Endometrial microvascular endothelial cells (primary cell): ENCODE results near the gene ELP2. TPM values are rescaled to one million over a fixed set of nuclear protein-coding genes. Genes with fewer than 3 reads are reported as not detected.

ENCODE experiments used
- in situ Hi-C: cut with HindIII; loops from 2 replicates; pipeline ENCODE4 v1.10.0; 2017; ENCODE audit warnings: low sequenced_read_pairs, low pct_unique_long_range_greater_than_20kb; ENCODE audit errors: inconsistent ontology term
- total RNA-seq: library from RNA; depleted of rRNA; stranded (reverse); fragments of >200 nt; gene quantifications from one replicate; pipeline ENCODE4 v1.2.3, GENCODE V29; 2015; ENCODE audit errors: inconsistent ontology term

ELP2 gene
- total RNA-seq, 1 donor from 2014 or later, result 44.7 TPM

GRCh38 chr18:36183987-36184386 is 54.3 kb downstream of the ELP2 start:
- in situ Hi-C loops, result no loop called here

GRCh38 chr18:36185157-36185556 is 55.5 kb downstream of the ELP2 start:
- in situ Hi-C loops, result no loop called here

DNA sequence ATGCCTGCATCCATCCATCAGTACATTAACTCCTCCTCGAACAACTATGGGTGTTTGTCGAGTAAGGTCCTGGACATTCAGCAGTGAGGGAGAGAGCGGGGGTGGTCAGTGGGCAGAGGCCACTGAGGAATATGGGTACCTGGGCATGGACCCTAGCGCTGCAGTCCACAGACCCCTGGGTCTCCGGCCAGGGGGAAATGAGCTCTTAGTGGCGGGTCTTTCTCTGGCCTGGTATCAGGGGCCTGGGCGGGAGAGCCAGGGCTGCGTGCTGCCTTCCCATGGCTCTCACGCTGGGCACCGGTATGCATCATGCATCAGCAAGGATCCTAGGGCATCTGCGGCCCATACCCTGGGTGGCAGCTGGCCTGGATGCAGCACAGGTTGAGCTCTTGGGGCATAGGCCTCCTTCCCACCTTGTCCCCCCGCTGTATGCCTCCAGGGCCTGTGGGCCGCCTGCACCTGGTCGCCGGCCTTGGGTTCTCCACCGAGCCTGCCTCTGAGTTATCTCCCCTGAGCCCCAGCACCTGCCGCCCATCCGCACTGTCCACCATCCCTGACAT is 56.3 kb downstream of the ELP2 start:
- in situ Hi-C loops, result no loop called here

- in situ Hi-C loops, result no loop called here
Measured at GRCh38 chr18:36186461-36187192, 56.9 kb downstream of the ELP2 start.

GRCh38 chr18:36187193-36187825 is 57.6 kb downstream of the ELP2 start, which contains the start of gene MOCOS:
Gene MOCOS, plus strand, starts transcription at chr18:36187497. Its CDS starts 43 bp downstream, at chr18:36187540.
- in situ Hi-C loops, result no loop called here

DNA sequence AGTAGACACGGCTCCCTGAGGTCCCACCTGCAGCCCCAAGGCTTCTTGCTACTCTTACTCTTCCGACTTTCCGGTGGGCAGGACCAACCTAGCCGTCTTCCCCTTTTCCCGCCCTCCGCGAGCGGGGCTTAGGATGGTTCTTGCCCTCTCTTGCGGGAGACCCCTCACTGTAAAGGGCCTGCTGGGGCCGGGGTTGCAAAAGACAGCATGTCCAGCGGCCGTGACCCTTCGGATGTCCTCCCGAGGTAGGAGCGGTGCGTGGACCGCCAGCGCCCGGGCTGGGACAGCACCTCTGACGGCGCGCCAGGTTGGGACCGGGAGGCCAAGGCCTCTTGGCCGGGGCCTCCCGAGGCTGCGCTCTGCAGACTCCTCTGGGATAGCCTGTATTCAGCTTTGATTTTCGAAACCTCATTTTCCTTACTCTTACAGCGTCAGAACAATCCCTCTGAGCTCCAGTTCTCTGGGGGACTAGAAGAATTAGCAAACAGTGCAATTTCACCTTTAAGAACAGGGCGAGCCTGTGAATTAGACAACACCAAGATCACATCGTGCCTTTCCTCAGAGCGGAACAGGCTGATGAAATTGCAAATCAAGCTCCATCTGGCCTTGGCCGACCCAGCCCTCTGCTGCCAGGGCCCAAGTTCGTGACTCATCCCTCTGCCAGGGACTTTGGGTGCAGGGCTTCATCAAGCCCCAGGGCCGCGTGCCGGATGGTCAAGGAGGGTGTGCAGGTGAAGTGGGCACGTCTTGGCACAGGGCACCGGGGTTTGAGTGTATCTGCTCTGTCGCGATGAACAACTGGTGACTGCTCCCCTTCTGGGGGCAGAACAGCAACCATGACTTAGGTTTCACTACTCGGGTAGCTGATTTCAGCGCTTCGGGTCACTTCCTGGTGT is 58.4 kb downstream of the ELP2 start:
- in situ Hi-C loops, result no loop called here

- in situ Hi-C loops, result no loop called here
Measured at GRCh38 chr18:36188916-36189315, 59.2 kb downstream of the ELP2 start.

- in situ Hi-C loops, result no loop called here
Measured at GRCh38 chr18:36189486-36189885, 59.8 kb downstream of the ELP2 start.

DNA sequence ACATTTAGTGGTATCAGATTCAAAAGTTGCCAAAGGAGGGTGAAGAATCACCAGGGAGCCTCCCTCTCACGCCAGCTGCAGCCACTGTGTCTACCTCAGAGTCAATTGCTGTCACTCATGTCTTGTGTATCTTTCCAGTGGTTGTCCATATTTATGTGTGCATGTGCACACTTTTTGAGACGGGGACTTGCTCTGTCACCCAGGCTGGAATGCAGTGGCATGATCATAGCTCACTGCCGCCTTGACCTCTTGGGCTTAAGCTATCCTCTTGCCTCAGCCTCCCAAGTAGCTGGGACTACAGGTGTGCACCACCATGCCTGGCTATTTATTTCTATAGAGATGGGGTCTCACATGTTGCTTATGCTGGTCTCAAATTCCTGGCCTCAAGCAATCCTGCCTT is 61.6 kb downstream of the ELP2 start:
- in situ Hi-C loops, result no loop called here

- in situ Hi-C loops, result no loop called here
Measured at GRCh38 chr18:36191711-36192110, 62.0 kb downstream of the ELP2 start.

GRCh38 chr18:36194600-36195315 is 65.1 kb downstream of the ELP2 start:
- in situ Hi-C loops, result no loop called here

GRCh38 chr18:36195427-36196122 is 65.9 kb downstream of the ELP2 start:
- in situ Hi-C loops, result no loop called here

DNA sequence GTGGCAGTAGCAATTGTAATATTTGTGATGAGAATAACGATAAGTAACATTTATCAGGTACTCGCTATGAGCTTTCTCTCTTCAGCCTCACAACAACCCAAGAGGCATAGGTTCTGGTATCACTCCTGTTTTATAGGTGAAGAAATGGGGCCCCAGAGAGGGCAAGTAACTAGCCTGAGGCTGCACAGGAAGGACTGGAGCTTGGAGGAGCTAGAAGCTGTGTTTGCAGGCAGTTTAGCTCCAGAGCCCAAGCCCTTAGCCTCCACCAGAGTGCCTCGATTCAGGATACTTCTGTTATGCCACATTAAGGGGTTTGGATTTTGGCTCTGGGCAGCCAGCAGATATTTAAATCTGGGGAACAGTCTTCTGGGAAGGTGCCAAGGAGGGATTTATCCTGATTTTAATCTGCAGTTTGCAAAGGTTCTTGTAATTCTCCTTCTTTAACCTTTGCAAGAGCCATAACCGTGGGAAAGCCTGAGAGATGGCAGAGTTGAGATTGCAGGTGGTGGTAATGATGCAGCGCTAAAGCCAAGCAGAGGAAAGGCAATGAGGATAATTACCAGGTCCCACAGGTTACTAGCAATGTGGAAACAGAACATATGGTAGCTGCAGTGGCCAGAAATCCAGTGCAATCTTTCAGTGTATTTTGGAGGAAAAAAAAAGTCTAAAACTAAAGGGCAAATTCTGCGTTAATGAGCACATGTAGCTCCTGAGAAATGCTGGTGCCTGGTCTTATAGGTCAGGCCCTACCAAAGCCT is 66.7 kb downstream of the ELP2 start:
- in situ Hi-C loops, result no loop called here

GRCh38 chr18:36197511-36198166 is 67.9 kb downstream of the ELP2 start:
- in situ Hi-C loops, result no loop called here

- in situ Hi-C loops, result no loop called here
Measured at GRCh38 chr18:36199691-36200295, 70.1 kb downstream of the ELP2 start.

- in situ Hi-C loops, result no loop called here
Measured at GRCh38 chr18:36200354-36200771, 70.7 kb downstream of the ELP2 start.

DNA sequence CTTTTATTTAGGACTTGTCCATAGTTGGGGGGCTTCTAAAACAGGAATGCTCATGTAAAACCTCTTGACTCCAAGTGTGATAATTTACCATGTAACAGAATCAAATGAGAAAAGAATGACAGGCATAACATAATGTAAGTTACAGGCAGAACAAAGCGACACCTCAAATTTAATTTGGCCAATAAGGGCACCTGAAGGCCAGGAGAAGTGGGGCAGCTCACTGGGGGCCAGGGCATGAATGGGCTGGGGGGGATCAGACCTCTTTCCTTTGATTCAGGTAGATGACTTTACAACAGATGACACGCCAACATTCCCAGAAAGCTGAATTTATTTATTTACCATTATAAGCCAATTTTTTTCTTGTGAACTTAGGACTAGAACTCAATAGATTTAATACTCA is 72.1 kb downstream of the ELP2 start:
- in situ Hi-C loops, result no loop called here
